Mesendoderm (in vitro differentiated cells): ENCODE results near the gene DOK6.
"Not testable (repeated sequence)": the region's sequence is repeated elsewhere in the genome, so short reads cannot be mapped to it uniquely, and the experiment has no call there.

Experiments used
- DNase-seq: peaks from one replicate; pipeline ENCODE4 v3.0.0; 2013
- H2AK5ac ChIP-seq: 2 replicates; pipeline ENCODE4 v1.6.1; 2013; ENCODE audit warnings: low read length, inconsistent platforms
- H2BK120ac ChIP-seq: 2 replicates; pipeline ENCODE4 v1.6.1; 2013; ENCODE audit warnings: low read depth, mild to moderate bottlenecking, low read length, moderate library complexity, mixed read lengths
- H2BK15ac ChIP-seq: replicated peaks from 2 replicates; pipeline ENCODE4 v1.6.1; 2013; ENCODE audit warnings: low read depth, mild to moderate bottlenecking, moderate library complexity
- H2BK5ac ChIP-seq: 2 replicates; pipeline ENCODE4 v1.6.1; 2013; ENCODE audit warnings: low read length, inconsistent platforms
- H3K18ac ChIP-seq: 2 replicates; pipeline ENCODE4 v1.6.1; 2013; ENCODE audit warnings: mild to moderate bottlenecking, low read length, mixed read lengths
- H3K23ac ChIP-seq: one replicate; pipeline ENCODE4 v1.6.1; 2013; ENCODE audit warnings: low read length
- H3K27ac ChIP-seq: 2 replicates; pipeline ENCODE4 v1.5.1; 2013; ENCODE audit warnings: low read depth, mild to moderate bottlenecking, inconsistent platforms, low read length, moderate library complexity
- H3K27me3 ChIP-seq: 2 replicates; pipeline ENCODE4 v1.6.1; 2013; ENCODE audit warnings: low read length, control low read depth, mild to moderate bottlenecking, inconsistent platforms; ENCODE audit not compliant: insufficient read depth, poor library complexity
- H3K36me3 ChIP-seq: 2 replicates; pipeline ENCODE4 v1.6.1; 2013; ENCODE audit warnings: low read length, inconsistent platforms; ENCODE audit not compliant: control insufficient read depth, insufficient read depth
- H3K4ac ChIP-seq: one replicate; pipeline ENCODE4 v1.6.1; 2013; ENCODE audit warnings: low read depth, mild to moderate bottlenecking, low read length, moderate library complexity
- H3K4me1 ChIP-seq: 2 replicates; pipeline ENCODE4 v1.6.1; 2013; ENCODE audit warnings: low read depth, low read length, inconsistent platforms; ENCODE audit not compliant: control insufficient read depth
- H3K4me2 ChIP-seq: 2 replicates; pipeline ENCODE4 v1.6.1; 2013; ENCODE audit warnings: low read length
- H3K4me3 ChIP-seq: 2 replicates; pipeline ENCODE4 v1.5.1; 2013; ENCODE audit warnings: mild to moderate bottlenecking, low read length
- H3K56ac ChIP-seq: one replicate; pipeline ENCODE4 v1.6.1; 2013; ENCODE audit warnings: low read length
- H3K79me1 ChIP-seq: 2 replicates; pipeline ENCODE4 v1.6.1; 2013; ENCODE audit warnings: low read length, inconsistent platforms
- H3K79me2 ChIP-seq: 2 replicates; pipeline ENCODE4 v1.6.1; 2013; ENCODE audit warnings: mild to moderate bottlenecking, low read length; ENCODE audit not compliant: control insufficient read depth, insufficient read depth
- H3K9ac ChIP-seq: 2 replicates; pipeline ENCODE4 v1.6.1; 2013; ENCODE audit warnings: low read length, inconsistent platforms
- H4K5ac ChIP-seq: one replicate; pipeline ENCODE4 v1.6.1; 2013; ENCODE audit warnings: low read length
- H4K8ac ChIP-seq: one replicate; pipeline ENCODE4 v1.6.1; 2013; ENCODE audit warnings: low read depth, mild to moderate bottlenecking, control low read depth, low read length, moderate library complexity
- WGBS: extraction: QIAGEN DNeasy Blood & Tissue Kit; methylation state at CpG from one replicate; pipeline ENCODE4 v1.1.7; 2013; ENCODE audit warnings: low lambda C conversion rate, missing lambda C conversion rate; ENCODE audit not compliant: insufficient coverage; ENCODE audit errors: extremely low coverage; 5-methylcytosine and 5-hydroxymethylcytosine counted together

DOK6 gene

GRCh38 chr18:69844656-69845055 lies 444.0 kb downstream of the DOK6 start:
- Histone ChIP-seq H3K79me1 (no peaks in the 10 kb centered on the region), H2BK120ac (no peak overlapping the region), H2AK5ac (no peak overlapping the region), H3K23ac (no peak overlapping the region), H3K4ac (no peak overlapping the region), H2BK15ac (no peak overlapping the region), H3K79me2 (no peaks in the 10 kb centered on the region), H3K4me2 (no peak overlapping the region), H3K9ac (no peak overlapping the region), H3K4me1 (no peaks in the 10 kb centered on the region), H3K18ac (no peak overlapping the region), H3K36me3 (no peaks in the 10 kb centered on the region), H4K8ac (no peak overlapping the region), H3K27me3 (no peaks in the 10 kb centered on the region), H4K5ac (no peak overlapping the region), H3K27ac (no peak overlapping the region), H2BK5ac (no peak overlapping the region), H3K4me3 (no peak overlapping the region), H3K56ac (no peak overlapping the region)
- no peak for DNase-seq
- no CpG with 5 or more reads among the region's 2 CpGs for WGBS

GRCh38 chr18:69845593-69846506 lies 445.2 kb downstream of the DOK6 start:
- H3K18ac ChIP-seq: no peak overlapping the region
- H3K27ac ChIP-seq: no peak overlapping the region
- DNase-seq: peak; percentile 57
- no peak overlapping the region for H3K56ac ChIP-seq
- H2BK5ac ChIP-seq: no peak overlapping the region
- H3K4me3 ChIP-seq: no peak overlapping the region
- H3K4me2 ChIP-seq: no peak overlapping the region
- no peak overlapping the region for H3K4ac ChIP-seq
- H3K79me1 ChIP-seq: no peaks in the 10 kb centered on the region
- no peaks in the 10 kb centered on the region for H3K79me2 ChIP-seq
- H2BK120ac ChIP-seq: no peak overlapping the region
- H3K9ac ChIP-seq: no peak overlapping the region
- H2AK5ac ChIP-seq: no peak overlapping the region
- H3K4me1 ChIP-seq: no peaks in the 10 kb centered on the region
- H4K5ac ChIP-seq: no peak overlapping the region
- H3K36me3 ChIP-seq: no peaks in the 10 kb centered on the region
- H2BK15ac ChIP-seq: no peak overlapping the region
- no peak overlapping the region for H3K23ac ChIP-seq
- no CpG with 5 or more reads among the region's 8 CpGs for WGBS
- no peaks in the 10 kb centered on the region for H3K27me3 ChIP-seq
- no peak overlapping the region for H4K8ac ChIP-seq

GRCh38 chr18:69853051-69853450 lies 452.4 kb downstream of the DOK6 start:
- Histone ChIP-seq H3K9ac (no peak overlapping the region), H2BK120ac (no peak overlapping the region), H3K56ac (no peak overlapping the region), H4K8ac (no peak overlapping the region), H2AK5ac (no peak overlapping the region), H4K5ac (no peak overlapping the region), H3K79me1 (no peaks in the 10 kb centered on the region), H3K27ac (no peak overlapping the region), H3K23ac (no peak overlapping the region), H3K4me2 (no peak overlapping the region), H3K4ac (no peak overlapping the region), H3K4me3 (no peak overlapping the region), H2BK5ac (no peak overlapping the region), H3K36me3 (no peaks in the 10 kb centered on the region), H3K18ac (no peak overlapping the region), H3K79me2 (no peaks in the 10 kb centered on the region), H3K27me3 (no peaks in the 10 kb centered on the region), H3K4me1 (no peaks in the 10 kb centered on the region), H2BK15ac (no peak overlapping the region)
- DNase-seq: no peak
- no CpG with 5 or more reads among the region's 4 CpGs for WGBS

GRCh38 chr18:69854455-69854854 lies 453.8 kb downstream of the DOK6 start:
- Histone ChIP-seq H3K4me2 (no peak overlapping the region), H3K4ac (no peak overlapping the region), H3K79me2 (no peaks in the 10 kb centered on the region), H3K9ac (no peak overlapping the region), H4K8ac (no peak overlapping the region), H4K5ac (no peak overlapping the region), H3K56ac (no peak overlapping the region), H3K4me1 (no peaks in the 10 kb centered on the region), H2BK15ac (no peak overlapping the region), H2AK5ac (no peak overlapping the region), H3K18ac (no peak overlapping the region), H2BK120ac (no peak overlapping the region), H3K23ac (no peak overlapping the region), H3K36me3 (no peaks in the 10 kb centered on the region), H2BK5ac (no peak overlapping the region), H3K79me1 (no peaks in the 10 kb centered on the region), H3K27me3 (no peaks in the 10 kb centered on the region), H3K27ac (no peak overlapping the region), H3K4me3 (no peak overlapping the region)
- WGBS: no CpG with 5 or more reads among the region's 1 CpG
- DNase-seq: peak; percentile 39

GRCh38 chr18:69858897-69859296 lies 458.2 kb downstream of the DOK6 start:
- Histone ChIP-seq H3K27me3 (no peaks in the 10 kb centered on the region), H3K4me1 (no peaks in the 10 kb centered on the region), H3K4ac (no peak overlapping the region), H3K4me2 (no peak overlapping the region), H3K18ac (no peak overlapping the region), H3K27ac (no peak overlapping the region), H2BK5ac (no peak overlapping the region), H3K56ac (no peak overlapping the region), H3K36me3 (no peaks in the 10 kb centered on the region), H4K8ac (no peak overlapping the region), H3K79me2 (no peaks in the 10 kb centered on the region), H3K9ac (no peak overlapping the region), H2BK15ac (no peak overlapping the region), H4K5ac (no peak overlapping the region), H3K23ac (no peak overlapping the region), H2AK5ac (no peak overlapping the region), H3K4me3 (no peak overlapping the region), H2BK120ac (no peak overlapping the region), H3K79me1 (no peaks in the 10 kb centered on the region)
- no CpG with 5 or more reads among the region's 5 CpGs for WGBS
- DNase-seq: no peak

- not testable (repeated sequence) for H4K5ac ChIP-seq, H3K79me2 ChIP-seq, H3K27me3 ChIP-seq, H3K36me3 ChIP-seq, H2BK15ac ChIP-seq, H4K8ac ChIP-seq, H3K4me1 ChIP-seq, H3K4me3 ChIP-seq, H3K56ac ChIP-seq, H2BK120ac ChIP-seq, H2AK5ac ChIP-seq, H3K18ac ChIP-seq, H3K79me1 ChIP-seq, H3K4ac ChIP-seq, H2BK5ac ChIP-seq, DNase-seq, H3K23ac ChIP-seq, H3K4me2 ChIP-seq, H3K27ac ChIP-seq, H3K9ac ChIP-seq
- no CpG with 5 or more reads among the region's 6 CpGs for WGBS
These were observed 464.1 kb downstream of the DOK6 start for GRCh38 chr18:69864802-69865201.
